Stimulated activated CD4-positive, alpha-beta T cell treated with anti-CD3 and anti-CD28 coated beads, TNF-alpha, amount 100 ng/mL, for 1 hour (primary cell): ENCODE data around the gene CMKLR1.

Experiments used
- DNase-seq, 3 donors: peaks; one replicate each; pipeline ENCODE4 v3.0.0-alpha.2; 2020; ENCODE audit warnings: low read depth in 3 of 3, low spot score in 1 of 3

Gene CMKLR1

DNA sequence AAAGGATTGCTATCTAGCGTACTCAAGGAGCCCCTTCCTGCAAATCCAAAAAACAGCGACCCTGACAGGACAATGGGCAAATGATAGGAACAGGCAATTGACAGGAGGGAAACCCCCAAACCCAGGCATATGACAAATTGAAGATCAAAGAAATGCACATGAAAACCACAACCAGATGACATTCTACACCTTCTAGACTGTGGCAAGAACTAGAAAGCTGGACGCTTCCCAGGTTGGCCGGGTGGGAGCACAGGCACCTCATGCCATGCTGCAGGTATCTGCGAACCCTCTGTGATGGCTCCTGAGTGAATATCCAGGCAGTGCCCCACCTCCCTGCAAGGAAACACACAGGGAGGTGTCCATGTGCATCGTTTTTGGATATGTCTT, 37.1 kb downstream of the CMKLR1 start:
- DNase-seq: no peak

DNA sequence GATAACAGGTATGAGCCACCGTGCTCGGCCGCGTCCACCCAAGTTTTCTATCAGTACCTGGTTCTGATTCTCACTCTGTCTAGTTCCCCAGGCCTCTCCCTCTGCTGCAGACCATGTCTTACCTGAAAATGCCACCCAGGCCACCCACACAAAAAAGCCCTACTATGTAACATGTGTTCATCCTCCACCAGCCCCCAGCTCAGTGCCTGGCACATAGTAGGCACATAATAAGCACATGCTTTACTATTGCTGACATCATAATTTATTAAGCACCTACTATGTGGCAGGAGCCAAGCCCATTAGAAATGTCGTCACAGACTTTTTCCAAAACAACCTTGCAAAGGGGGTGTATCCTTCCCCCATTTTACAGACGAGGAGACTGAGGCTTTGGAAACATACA, 37.8 kb downstream of the CMKLR1 start:
- DNase-seq: no peak

GRCh38 chr12:108299980-108300696, 39.0 kb downstream of the CMKLR1 start:
- no peak for DNase-seq

GRCh38 chr12:108299516-108299915, 39.6 kb downstream of the CMKLR1 start:
- no peak for DNase-seq

DNA sequence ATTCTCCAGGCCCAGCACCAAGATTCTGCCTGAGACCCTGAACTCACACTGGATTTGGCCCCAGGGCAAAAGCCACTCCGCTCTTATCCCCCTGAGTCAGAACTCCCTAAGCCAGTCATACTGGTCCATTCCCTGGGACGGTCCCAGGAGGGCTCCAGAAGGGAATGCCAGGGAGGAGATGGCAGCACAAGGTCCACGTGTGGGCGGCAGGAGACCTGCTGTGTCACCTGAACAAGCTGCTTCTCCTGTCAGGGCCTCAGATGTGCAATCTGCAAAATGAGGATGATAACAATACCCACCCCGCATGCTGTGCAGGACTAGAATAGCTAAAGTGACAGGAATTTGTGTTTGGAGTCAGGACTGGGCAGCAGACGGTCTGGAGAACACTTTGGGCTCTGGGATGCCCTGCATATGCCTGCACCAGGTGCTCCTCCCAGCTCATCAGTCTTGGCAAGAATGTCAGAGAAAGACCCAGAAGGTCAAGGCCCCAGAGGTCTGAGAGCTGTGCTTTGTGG, 40.3 kb downstream of the CMKLR1 start:
- DNase-seq: no peak

- no peak for DNase-seq
Measured at GRCh38 chr12:108297895-108298760, 41.0 kb downstream of the CMKLR1 start.

DNA sequence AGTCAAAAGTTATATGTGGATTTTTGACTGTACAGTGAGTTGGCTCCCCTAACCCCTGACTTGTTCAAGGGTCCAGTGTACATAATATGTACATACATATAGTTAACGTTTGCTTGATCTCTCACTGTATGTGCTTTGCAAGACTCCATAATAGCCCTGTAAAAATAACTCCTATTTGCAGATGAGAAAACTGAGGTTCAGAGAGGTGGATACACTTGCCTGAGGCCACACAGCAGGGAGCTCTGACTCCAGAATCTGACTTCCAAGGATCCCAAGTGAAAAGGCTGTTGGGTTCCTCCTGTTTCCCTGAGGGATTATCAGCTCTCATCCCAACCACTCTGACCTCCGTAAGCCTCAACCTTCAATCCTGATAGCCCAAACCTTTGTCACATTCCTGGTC, 41.7 kb downstream of the CMKLR1 start:
- DNase-seq: no peak

- no peak for DNase-seq
Measured at GRCh38 chr12:108296945-108297344, 42.2 kb downstream of the CMKLR1 start.

DNA sequence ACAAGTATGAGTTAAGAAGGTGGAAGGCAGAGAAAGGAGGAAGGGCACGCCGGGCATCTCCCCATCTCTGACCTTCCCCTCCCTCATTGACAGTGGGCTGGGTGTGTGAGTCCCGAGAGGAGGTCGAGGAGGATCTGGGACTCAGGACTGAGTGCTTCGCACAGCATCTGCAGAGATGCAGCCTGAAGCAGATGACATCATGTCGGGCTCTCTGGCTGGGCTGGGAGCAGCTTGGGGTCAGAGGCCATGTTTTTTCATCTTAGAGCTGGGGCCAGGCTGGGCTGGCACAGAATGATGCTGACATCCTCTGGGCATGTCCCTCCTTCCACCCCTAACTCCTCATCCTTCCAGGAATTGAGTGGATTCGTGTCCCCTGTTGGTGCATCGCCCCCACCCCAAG, 43.5 kb downstream of the CMKLR1 start:
- DNase-seq: no peak

- no peak for DNase-seq
Measured at GRCh38 chr12:108289350-108290161, 49.6 kb downstream of the CMKLR1 start.

DNA sequence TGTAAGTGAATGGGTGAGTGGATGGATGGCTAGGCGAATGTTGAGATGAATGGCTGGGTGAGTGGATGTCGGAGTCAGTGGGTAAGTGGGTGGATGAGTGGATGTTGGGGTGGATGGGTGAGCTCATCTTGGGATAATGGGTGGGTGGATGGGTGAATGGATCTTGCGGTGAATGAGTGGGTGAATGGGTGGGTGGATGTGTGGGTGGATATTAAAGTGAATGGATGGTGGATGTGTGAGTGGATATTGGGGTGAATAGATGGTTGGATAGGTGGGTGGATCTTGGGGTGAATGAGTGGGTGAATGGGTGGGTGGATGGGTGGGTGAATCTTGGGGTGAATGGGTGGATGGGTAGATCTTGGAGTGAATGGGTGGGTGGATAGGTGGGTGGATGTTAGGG, 51.9 kb downstream of the CMKLR1 start:
- no peak for DNase-seq

- no peak for DNase-seq
Measured at GRCh38 chr12:108285016-108285415, 54.1 kb downstream of the CMKLR1 start.

GRCh38 chr12:108284163-108284562, 54.9 kb downstream of the CMKLR1 start:
- DNase-seq: no peak

DNA sequence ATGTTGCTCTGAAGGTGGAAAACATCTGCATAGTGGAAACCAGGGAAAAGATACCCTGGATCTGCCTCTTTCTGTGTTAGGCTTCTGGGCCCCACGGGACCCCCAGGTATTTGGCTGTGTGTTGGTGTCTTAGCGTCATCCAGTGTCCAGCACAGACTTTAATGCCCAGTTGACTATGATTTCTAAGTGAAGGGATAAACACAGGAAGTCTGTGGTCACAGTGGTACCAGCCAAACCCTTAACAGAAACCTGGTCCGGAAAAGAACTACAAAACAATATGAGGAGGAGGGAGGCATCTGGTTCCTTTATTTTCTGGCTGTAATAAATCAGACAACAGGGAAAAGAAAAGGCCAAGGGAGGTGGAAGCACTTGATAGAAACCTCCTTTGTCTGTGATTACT, 56.4 kb downstream of the CMKLR1 start:
- no peak for DNase-seq

DNA sequence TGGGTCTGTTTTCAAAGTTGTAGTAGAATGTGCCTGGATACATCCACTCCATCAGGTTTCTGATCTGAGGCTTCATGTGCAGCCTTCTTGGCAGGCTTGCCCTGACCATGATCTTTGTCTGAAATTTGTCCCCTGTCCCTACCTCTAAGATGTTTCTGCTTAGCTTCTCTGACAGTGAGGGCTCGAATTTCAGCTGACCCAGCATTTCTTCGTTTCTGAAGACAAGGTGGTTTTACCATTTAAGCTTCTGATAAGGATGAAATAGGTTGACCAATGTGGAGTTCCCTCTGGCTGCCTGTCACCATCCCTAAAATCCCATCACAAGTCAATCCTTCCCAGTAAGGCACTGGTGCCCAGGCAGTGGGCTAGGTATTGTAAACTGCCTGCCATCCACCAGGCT, 57.0 kb downstream of the CMKLR1 start:
- no peak for DNase-seq

- no peak for DNase-seq
Measured at GRCh38 chr12:108277613-108278012, 61.5 kb downstream of the CMKLR1 start.

DNA sequence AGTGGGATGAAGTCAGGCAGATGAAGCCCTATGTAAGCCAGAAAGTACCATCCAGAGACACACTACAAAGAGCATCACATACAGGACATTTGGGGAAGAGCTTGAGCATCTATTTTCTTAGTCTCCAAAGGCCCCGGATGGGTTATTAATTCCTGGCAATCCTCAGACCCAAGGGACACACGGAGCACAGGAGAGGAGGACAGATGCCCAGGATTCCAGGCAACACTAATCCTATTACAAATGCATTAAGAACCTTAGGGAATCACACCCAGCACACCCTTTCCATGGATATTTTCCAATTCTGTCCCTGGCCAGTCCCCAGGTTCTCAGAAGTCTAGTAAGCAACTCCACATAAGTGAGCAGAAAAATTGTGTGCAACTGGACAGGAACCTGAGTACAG, 65.9 kb downstream of the CMKLR1 start:
- no peak for DNase-seq

GRCh38 chr12:108271951-108272872, 66.9 kb downstream of the CMKLR1 start:
- DNase-seq: no peak

DNA sequence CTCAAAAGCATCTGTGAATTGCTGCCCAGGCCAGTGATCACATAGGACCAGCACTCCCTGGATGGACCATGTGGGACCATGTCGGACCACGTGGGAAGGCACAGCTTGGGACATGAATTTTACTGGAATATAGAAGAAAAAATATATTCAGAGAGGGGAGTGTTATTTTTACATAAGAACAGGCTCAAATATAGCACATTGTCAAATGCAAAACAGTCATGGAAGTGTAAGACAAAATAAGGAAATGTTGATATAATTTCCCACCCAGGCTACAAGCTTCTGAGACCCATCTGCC, 68.3 kb downstream of the CMKLR1 start:
- no peak for DNase-seq

DNA sequence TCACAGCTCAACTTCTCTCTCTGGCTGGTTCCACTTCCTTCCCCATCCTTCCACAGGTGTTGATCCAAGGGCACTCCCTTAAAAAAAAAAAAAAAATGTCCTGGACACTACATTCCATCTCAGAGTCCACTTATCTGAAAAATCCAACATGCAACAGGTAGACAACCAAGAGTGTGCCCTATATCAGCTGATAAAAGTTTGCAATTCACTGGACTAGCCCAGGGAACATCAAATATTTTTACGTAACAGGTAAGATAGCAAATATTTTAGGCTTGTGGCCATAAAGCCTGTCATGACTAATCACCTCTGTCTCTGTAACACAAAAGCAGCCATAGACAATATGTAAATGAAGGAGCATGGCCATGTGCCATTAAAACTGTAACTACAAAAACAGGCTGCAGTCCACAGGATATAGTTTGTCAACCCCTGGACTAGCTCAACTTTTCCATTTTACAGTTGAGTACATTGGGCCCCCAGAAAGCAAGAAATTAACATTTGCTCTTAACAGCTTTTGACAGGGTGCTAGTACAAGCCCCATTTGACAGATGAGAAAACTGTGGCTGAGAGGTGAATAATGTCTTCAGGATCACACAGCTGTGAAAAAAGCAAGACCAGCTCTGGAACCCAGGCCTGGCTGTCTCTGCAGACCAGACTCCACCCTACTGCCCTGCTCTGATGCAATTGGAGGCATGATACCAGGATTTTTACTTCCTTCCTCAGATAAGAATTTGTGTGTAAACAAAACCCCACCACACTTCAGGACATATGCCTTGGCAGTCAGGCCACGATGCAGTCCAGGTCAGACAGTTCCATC, 68.9 kb downstream of the CMKLR1 start:
- no peak for DNase-seq
